GM18873 (cell line): ENCODE results near the gene NUDCD3.
"Not testable (repeated sequence)": the region's sequence is repeated elsewhere in the genome, so short reads cannot be mapped to it uniquely, and the experiment has no call there.

ENCODE experiments used
- ATAC-seq: cut with Tn5 transposase; IDR thresholded peaks from one replicate; pipeline ENCODE4 v1.9.1; 2021; ENCODE audit warnings: mild to moderate bottlenecking, moderate library complexity, moderate number of reproducible peaks; ENCODE audit not compliant: unreplicated experiment, low FRiP score

Gene NUDCD3

GRCh38 chr7:44519546-44519945 lies 29.1 kb upstream of the NUDCD3 start:
- ATAC-seq = no peak

GRCh38 chr7:44518761-44519160 lies 28.3 kb upstream of the NUDCD3 start:
- no peak for ATAC-seq

- no peak for ATAC-seq
These were observed 26.7 kb upstream of the NUDCD3 start for GRCh38 chr7:44517175-44517574.

- no peak for ATAC-seq
These were observed 25.3 kb upstream of the NUDCD3 start for GRCh38 chr7:44515590-44516268.

DNA sequence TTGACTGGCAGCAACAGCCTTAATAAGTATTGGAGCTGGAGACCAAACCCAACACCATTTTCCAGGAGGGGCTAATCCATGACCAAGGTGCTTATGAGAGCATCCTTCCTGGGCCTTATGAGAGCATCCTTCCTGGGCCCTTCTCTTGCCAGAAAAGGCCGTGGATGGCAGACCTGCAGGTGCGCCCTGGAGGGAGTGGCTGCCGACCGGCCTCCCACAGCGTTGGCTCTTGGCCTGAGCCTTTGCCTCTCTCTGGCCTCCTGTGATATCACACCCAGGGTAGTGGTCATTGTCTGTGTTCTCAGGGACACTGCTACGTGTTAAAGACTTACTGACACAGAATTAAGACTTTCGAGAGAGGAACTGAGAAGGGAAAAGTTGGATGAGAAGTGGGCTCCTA lies 22.3 kb upstream of the NUDCD3 start:
- no peak for ATAC-seq

DNA sequence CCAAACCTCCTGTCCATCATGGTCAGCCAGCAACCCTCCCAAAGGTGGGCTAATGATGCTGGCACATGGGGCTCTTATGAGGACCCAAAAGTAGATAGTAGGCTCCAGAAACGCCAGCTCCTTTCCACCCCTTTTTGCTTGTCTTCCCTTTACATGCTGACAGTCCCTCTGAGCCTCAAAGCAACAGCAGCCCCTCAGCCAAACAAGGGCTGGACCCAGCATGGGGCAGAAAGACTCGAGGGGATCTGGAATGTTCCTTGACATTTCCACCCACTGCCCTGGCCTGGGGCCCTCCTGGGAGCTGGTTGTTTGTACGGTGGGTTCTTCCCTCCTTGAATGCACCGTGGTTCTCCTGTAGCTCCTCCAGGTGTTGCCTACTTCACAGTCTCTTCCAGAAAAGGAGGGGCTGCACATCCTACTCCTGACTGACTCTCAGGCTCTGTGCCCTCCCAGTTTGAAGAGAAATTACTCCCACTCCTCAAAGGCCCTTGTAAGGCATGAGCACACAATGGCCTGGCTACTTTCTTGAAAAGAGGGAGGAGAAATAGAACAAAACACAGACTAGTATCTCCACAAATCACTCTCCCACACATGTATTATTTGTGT lies 21.5 kb upstream of the NUDCD3 start:
- no peak for ATAC-seq

DNA sequence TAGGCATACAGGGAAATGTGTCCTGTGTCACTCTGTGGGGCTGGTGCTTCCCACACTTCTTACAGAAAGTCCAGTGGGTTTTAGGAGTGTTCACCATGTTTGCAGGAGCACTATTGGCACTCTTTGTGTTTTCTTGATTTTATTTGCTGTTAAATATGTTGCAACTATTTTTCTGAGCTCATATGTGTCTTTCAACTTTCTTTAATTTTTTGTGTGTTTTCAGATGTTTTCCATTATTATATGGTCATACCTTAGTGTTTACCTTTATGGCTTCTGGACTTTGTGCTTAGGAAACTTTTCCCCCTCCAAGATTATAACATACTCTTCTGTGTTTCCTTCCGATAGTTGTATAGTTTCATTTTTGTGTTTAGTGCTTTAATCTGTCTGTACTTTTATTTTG lies 20.8 kb upstream of the NUDCD3 start:
- ATAC-seq = no peak

GRCh38 chr7:44508328-44509030 lies 18.0 kb upstream of the NUDCD3 start:
- no peak for ATAC-seq

- ATAC-seq = not testable (repeated sequence)
These were observed 16.3 kb upstream of the NUDCD3 start for GRCh38 chr7:44506592-44507288.

GRCh38 chr7:44505595-44505994 lies 15.1 kb upstream of the NUDCD3 start:
- no peak for ATAC-seq

DNA sequence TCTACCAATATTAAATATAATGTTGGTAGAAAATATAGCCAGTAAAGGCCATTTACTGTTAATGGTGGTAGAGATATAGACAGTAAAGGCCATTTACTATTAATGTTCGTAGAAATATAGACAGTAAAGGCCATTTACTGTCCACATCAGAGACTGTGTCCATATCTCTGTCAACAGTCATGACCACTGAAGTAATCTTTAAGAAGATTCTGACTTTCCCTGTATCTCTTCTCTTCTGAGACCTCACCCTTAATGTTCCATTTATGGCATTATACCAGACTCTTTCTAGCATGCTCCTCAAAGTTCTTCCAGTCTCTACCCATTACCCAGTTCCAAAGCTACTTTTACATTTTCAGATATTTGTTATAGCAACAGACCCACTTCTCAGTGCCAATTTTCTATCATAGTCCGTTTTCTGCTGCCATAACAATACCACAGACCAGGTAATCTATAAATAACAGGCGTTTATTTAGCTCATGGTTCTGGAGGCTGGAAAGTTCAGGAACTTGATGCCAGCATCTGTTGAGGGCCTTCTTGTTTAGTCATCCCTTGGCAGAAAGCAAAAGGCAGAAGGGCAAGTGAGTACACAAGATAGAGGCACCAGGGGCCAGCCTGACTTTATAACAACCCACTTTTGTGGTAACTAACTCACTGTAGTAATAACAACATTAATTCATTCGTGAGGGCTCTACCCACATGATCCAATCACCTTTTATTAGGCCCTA lies 7.9 kb upstream of the NUDCD3 start:
- no peak for ATAC-seq

- no peak for ATAC-seq
These were observed 6.9 kb upstream of the NUDCD3 start for GRCh38 chr7:44497155-44498027.

GRCh38 chr7:44496385-44496784 lies 5.9 kb upstream of the NUDCD3 start:
- ATAC-seq = no peak

DNA sequence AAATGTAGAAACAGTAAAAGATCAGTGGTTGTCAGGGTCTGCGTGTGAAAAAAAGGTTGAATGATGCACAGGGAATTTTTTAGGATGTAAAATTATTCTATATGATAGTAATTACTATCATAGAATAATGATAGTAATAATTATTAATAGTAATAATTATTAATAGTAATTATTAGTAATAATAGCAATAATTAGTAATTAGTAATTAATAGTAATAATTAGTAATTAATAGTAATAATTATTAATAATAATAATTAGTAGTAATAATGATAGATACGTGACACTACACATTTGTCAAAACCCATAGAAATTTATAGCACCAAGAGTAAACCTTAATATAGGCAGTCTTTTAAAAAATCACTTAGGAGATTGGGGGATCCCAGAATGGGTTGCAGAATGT lies 4.5 kb upstream of the NUDCD3 start:
- ATAC-seq = no peak

- no peak for ATAC-seq
These were observed 771 bp upstream of the NUDCD3 start for GRCh38 chr7:44491229-44491628.

GRCh38 chr7:44489955-44490350 lies 505 bp downstream of the NUDCD3 start:
- ATAC-seq = peak; percentile 2

DNA sequence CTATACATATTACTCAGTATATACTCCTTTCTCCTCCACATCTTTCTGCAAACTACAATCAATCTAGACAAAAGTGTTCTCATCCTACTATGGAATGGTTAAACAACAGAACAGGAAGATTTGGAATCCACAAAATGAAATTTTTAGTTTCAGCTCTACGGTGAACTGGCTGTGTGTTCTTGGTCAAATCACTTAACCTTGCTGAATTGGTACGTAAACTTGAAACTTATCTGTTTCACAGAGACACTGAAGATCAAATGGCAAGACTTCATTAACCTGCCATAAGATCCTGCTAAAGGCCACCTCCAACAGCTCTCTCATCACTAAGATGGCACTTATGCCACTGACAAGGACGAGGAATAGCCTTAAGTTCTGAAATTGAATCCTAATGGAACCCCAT lies 1.5 kb downstream of the NUDCD3 start:
- ATAC-seq = no peak

DNA sequence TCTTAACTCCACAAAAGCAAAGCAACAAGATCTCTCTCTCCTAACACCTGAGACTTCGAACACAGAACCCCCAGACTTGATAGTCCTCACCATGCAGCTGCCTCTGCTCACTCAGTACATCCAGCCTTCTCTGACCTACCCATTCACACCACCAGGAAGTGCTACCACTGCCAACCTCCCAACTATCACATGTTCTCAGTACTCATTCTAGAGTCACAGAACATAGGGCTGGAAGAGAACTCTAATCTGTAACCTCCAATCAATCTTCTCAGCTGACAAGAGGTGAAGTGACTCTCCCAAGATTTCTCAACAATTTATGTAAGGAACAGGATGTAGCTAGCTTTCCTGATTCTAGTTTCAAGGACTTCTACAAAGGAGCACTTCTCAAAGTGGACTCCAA lies 3.8 kb downstream of the NUDCD3 start:
- no peak for ATAC-seq

DNA sequence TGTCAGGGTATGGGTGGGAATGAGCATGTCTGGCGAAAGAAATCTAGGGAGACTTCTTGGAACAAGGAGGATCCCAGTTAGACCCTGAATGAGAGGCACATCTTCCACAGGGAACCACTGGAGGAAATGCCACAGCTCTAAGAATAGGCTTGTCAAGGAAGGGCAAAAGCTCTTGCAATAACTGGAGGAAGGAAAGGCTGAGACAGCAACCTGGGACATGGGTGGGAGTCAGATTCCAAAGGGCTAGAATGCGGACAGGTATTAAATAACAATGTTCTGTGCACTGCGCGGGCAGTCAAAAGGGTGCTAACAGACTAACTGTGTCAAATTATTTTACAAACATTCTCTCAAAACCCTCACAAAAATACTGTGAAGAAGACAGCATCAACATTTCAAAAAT lies 4.5 kb downstream of the NUDCD3 start:
- ATAC-seq = no peak
